Caco-2 (cell line): ENCODE data around the gene VPS37D. TPM values are rescaled to one million over a fixed set of nuclear protein-coding genes. Genes with fewer than 3 reads are reported as not detected.

Experiments used
- BruUV-seq: library from RNA; stranded (reverse); fragments of 400-500 nt; replicated peaks from 2 replicates; lab custom pipeline; 2021; lab: Mats Ljungman, UMichigan
- CTCF ChIA-PET: fragments of 300-600 bp; sonication (Branson Sonifier 250); formaldehyde crosslinking; loops from one replicate; lab custom pipeline; 2022; ENCODE audit warnings: antibody characterized with exemption; lab: Charles Lee
- POLR2A ChIA-PET: fragments of 300-600 bp; sonication (Branson Sonifier 250); formaldehyde crosslinking; loops from one replicate; lab custom pipeline; 2022; ENCODE audit warnings: antibody characterized with exemption; lab: Charles Lee
- DNase-seq, 2 experiments: peaks; one replicate each; pipeline versions ENCODE4 v3.0.0 to v3.0.0-alpha.2; 2020 to 2022
- H3K27me3 ChIP-seq: replicated peaks from 2 replicates; pipeline ENCODE4 v1.6.0; 2011; ENCODE audit warnings: low read length; ENCODE audit not compliant: control insufficient read depth, insufficient read depth
- H3K36me3 ChIP-seq: 2 replicates; pipeline ENCODE4 v1.5.1; 2011; ENCODE audit warnings: low read length; ENCODE audit not compliant: control insufficient read depth, insufficient read depth
- H3K4me1 ChIP-seq: fragments of 250-450 bp; sonication (Bioruptor Pico); 2 replicates; pipeline ENCODE4 v1.5.1; 2020; ENCODE audit warnings: mild to moderate bottlenecking
- H3K4me3 ChIP-seq: 2 replicates; pipeline ENCODE4 v1.5.1; 2011; ENCODE audit warnings: low read depth, mild to moderate bottlenecking, control low read depth, low read length
- H3K9me3 ChIP-seq: fragments of 250-450 bp; sonication (Bioruptor Pico); 2 replicates; pipeline ENCODE4 v1.5.1; 2020; ENCODE audit warnings: mild to moderate bottlenecking, moderate library complexity
- H3K27ac Mint-ChIP-seq: one replicate; pipeline ENCODE4 v1.8.0; 2022; ENCODE audit warnings: mixed read lengths; ENCODE audit not compliant: unreplicated experiment
- H3K27me3 Mint-ChIP-seq: one replicate; pipeline ENCODE4 v1.8.0; 2022; ENCODE audit warnings: mixed read lengths; ENCODE audit not compliant: insufficient read depth, unreplicated experiment
- H3K36me3 Mint-ChIP-seq: one replicate; pipeline ENCODE4 v1.8.0; 2022; ENCODE audit warnings: mild to moderate bottlenecking, mixed read lengths; ENCODE audit not compliant: insufficient read depth, unreplicated experiment
- H3K4me1 Mint-ChIP-seq: one replicate; pipeline ENCODE4 v1.8.0; 2022; ENCODE audit warnings: low read depth, mixed read lengths; ENCODE audit not compliant: unreplicated experiment
- H3K4me3 Mint-ChIP-seq: one replicate; pipeline ENCODE4 v1.8.0; 2022; ENCODE audit warnings: mild to moderate bottlenecking, moderate library complexity, mixed read lengths; ENCODE audit not compliant: unreplicated experiment
- H3K9me3 Mint-ChIP-seq: one replicate; pipeline ENCODE4 v1.8.0; 2022; ENCODE audit warnings: mixed read lengths; ENCODE audit not compliant: unreplicated experiment
- intact Hi-C: fragments of 100-400 bp; cut with micrococcal nuclease; formaldehyde crosslinking; loops from one replicate; pipeline ENCODE4 v1.10.0; 2022; ENCODE audit not compliant: unreplicated experiment
- total RNA-seq: library from RNA; stranded (reverse); gene quantifications from 2 replicates; pipeline ENCODE4 v1.2.3, GENCODE V29; 2022
- TF ChIP-seq, protein P1 (sequence below), 2 experiments: fragments of 200-600 bp in 1 of 2; IDR thresholded peaks; 1 replicate in 1 of 2; 2 replicates in 1 of 2; pipeline versions ENCODE4 v1.5.1 to v1.8.0; 2011 to 2022; ENCODE audit warnings: antibody characterized with exemption in 1 of 2, control low read depth in 1 of 2, inconsistent platforms in 1 of 2, low read depth in 1 of 2, low read length in 1 of 2, mild to moderate bottlenecking in 1 of 2, moderate library complexity in 1 of 2; ENCODE audit not compliant: insufficient read depth in 1 of 2, severe bottlenecking in 1 of 2, unreplicated experiment in 1 of 2

Gene VPS37D
- total RNA-seq, 1 experiment from 2014 or later = 2.7 TPM

DNA sequence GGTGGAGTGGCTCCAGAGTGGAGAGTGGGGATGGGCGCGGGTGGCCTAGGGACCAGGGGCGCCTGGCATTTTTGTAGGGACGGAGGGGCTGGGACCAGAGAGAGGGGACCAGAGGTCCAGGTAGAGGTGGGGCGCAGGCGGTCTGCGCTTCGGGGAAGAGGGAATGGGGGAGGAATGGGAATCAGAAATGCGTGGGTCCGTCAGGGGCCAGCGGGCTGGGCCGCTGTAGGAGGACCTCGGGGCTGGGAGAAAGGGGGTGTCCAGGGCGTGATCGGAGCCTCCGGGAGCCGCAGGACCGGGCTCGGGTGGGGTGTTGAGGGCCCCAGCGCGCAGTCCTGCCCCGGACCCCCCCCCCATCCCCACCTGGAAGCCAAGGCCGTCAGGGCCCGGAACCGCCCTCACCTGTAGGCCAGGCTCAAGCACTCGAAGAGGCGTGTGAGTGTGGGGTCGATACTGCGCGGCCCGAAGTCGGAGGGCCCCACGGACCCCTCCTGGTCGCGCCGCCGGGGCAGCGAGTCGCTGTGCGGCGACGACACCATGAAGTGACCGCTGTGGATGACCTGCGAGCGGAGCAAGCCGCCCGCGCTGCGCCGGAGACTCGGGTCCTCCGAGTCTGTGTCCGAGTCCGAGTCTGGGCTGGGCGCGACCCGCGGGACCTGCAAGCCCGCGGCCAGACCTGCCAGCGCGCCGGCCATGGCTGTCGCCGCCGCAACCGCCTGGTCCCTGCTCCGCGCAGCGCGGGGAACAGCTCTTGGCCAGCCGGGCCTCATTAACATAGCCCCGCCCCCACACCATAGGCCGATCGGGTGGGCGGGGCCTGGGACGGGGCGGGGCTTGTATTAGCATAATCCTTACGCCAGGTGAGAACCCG, 43.6 kb upstream of the VPS37D start, which contains the start of gene MLXIPL:
MLXIPL (minus strand) TSS at position 725 of the 871 bp plus-strand sequence; CDS start at position 695, 30 bp downstream.
- Mint-ChIP-seq H3K27ac (no peak within 1 kb of the TSS), H3K4me1 (peaks cover 8% of the 10 kb centered on the region), H3K27me3 (peaks cover 3% of the 10 kb centered on the region), H3K9me3 (no peaks in the 10 kb centered on the region), H3K36me3 (peaks cover 6% of the 10 kb centered on the region), H3K4me3 (peak within 1 kb of the TSS; percentile 88)
- H3K36me3 ChIP-seq = no peaks in the 10 kb centered on the region
- BruUV-seq = no TSS peak
- intact Hi-C loops = loop anchor here (1.0 to 5.0 kb wide), 2 partner anchors 46 to 93 kb away; partner anchors contain the start of genes STX1A and TBL2
- H3K4me3 ChIP-seq = peak within 1 kb of the TSS; percentile 98
- DNase-seq = peak; percentile 93 to 94
- ChIA-PET POLR2A (interaction anchor here (0.5 to 1.1 kb wide), 5 partner anchors 11 to 114 kb away, joined by 3 to 4 read pairs (median 3); partner anchors contain the start of gene ABHD11), CTCF (interaction anchor here (0.6 to 1.7 kb wide), 9 partner anchors 10 to 578 kb away, joined by 3 to 11 read pairs (median 3); no protein-coding TSS in a partner anchor)
- TF ChIP-seq, protein P1, sequence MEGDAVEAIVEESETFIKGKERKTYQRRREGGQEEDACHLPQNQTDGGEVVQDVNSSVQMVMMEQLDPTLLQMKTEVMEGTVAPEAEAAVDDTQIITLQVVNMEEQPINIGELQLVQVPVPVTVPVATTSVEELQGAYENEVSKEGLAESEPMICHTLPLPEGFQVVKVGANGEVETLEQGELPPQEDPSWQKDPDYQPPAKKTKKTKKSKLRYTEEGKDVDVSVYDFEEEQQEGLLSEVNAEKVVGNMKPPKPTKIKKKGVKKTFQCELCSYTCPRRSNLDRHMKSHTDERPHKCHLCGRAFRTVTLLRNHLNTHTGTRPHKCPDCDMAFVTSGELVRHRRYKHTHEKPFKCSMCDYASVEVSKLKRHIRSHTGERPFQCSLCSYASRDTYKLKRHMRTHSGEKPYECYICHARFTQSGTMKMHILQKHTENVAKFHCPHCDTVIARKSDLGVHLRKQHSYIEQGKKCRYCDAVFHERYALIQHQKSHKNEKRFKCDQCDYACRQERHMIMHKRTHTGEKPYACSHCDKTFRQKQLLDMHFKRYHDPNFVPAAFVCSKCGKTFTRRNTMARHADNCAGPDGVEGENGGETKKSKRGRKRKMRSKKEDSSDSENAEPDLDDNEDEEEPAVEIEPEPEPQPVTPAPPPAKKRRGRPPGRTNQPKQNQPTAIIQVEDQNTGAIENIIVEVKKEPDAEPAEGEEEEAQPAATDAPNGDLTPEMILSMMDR (IDR thresholded peaks at IDR 0.05; ENCODE audit: insufficient read depth in 1 of 2, low read depth in 1 of 2, low read length in 1 of 2, severe bottlenecking in 1 of 2, unreplicated experiment in 1 of 2) = no peak
- H3K4me1 ChIP-seq = peaks cover 18% of the 10 kb centered on the region
- H3K27me3 ChIP-seq = no peaks in the 10 kb centered on the region
- no peaks in the 10 kb centered on the region for H3K9me3 ChIP-seq

DNA sequence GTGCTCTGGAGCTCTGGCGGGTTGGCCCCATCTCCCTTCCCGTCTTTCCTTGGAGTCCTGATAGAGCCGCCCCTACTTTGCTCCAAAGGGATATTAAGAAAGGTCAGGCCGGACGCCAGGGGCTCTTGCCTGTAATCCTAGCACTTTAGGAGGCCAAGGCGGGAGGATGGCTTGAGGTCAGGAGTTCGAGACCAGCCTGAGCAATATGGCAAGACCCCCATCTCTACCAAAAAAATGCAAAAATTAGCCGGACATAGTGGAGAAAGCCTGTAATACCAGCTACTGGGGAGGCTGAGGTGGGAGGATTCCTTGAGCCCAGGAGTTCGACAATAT, 43.0 kb upstream of the VPS37D start:
- H3K4me3 ChIP-seq = peak overlapping the region; percentile 98
- DNase-seq = no peak
- CTCF ChIA-PET = interaction anchor here (0.6 to 1.7 kb wide), 8 partner anchors 9 to 577 kb away, joined by 3 to 11 read pairs (median 4); no protein-coding TSS in a partner anchor
- Mint-ChIP-seq H3K9me3 (no peaks in the 10 kb centered on the region), H3K27me3 (peaks cover 3% of the 10 kb centered on the region), H3K36me3 (peaks cover 4% of the 10 kb centered on the region), H3K4me1 (peaks cover 8% of the 10 kb centered on the region), H3K27ac (no peak overlapping the region), H3K4me3 (peak overlapping the region; percentile 88)
- no TSS peak for BruUV-seq
- TF ChIP-seq, protein P1 (IDR thresholded peaks at IDR 0.05; ENCODE audit: insufficient read depth in 1 of 2, low read depth in 1 of 2, low read length in 1 of 2, severe bottlenecking in 1 of 2, unreplicated experiment in 1 of 2) = no peak
- H3K36me3 ChIP-seq = no peaks in the 10 kb centered on the region
- H3K9me3 ChIP-seq = no peaks in the 10 kb centered on the region
- H3K4me1 ChIP-seq = peaks cover 23% of the 10 kb centered on the region
- no peaks in the 10 kb centered on the region for H3K27me3 ChIP-seq
- intact Hi-C loops = loop anchor here (1.0 to 5.0 kb wide), 2 partner anchors 46 to 93 kb away; partner anchors contain the start of genes STX1A and TBL2
- POLR2A ChIA-PET = interaction anchor here (1.0 to 1.1 kb wide), 4 partner anchors 12 to 114 kb away, joined by 3 to 4 read pairs (median 3); partner anchors contain the start of gene ABHD11

DNA sequence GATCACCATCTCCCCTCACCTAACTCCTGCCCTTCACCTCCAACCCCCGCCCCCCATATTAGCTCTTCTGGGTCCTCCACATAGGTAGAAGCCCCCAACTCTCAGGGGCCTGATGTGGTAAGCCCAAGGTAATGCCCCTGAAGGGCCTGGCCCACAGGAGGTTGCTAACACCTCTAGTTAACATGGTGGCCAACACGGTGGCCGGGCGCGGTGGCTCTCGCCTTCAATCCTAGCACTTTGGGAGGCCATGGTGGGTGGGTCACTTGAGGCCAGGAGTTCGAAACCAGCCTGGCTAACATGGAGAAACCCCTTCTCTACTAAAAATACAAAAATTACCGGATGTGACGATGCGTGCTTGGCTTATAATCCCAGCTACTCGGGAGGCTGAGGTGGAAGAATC, 42.4 kb upstream of the VPS37D start:
- Histone ChIP-seq H3K9me3 (no peaks in the 10 kb centered on the region), H3K27me3 (no peaks in the 10 kb centered on the region), H3K36me3 (no peaks in the 10 kb centered on the region), H3K4me3 (no peak overlapping the region), H3K4me1 (peaks cover 23% of the 10 kb centered on the region)
- TF ChIP-seq, protein P1 (IDR thresholded peaks at IDR 0.05; ENCODE audit: insufficient read depth in 1 of 2, low read depth in 1 of 2, low read length in 1 of 2, severe bottlenecking in 1 of 2, unreplicated experiment in 1 of 2) = no peak
- Mint-ChIP-seq H3K4me3 (no peak overlapping the region), H3K9me3 (no peaks in the 10 kb centered on the region), H3K27ac (no peak overlapping the region), H3K27me3 (peaks cover 3% of the 10 kb centered on the region), H3K36me3 (no peaks in the 10 kb centered on the region), H3K4me1 (peaks cover 8% of the 10 kb centered on the region)
- ChIA-PET CTCF (interaction anchor here (1.7 kb wide), 1 partner anchor 18 kb away, joined by 11 read pairs; no protein-coding TSS in a partner anchor), POLR2A (no interaction called here)
- DNase-seq = no peak
- intact Hi-C loops = no loop called here
- BruUV-seq = no TSS peak
